ENCODE data around the gene CNOT3. TPM values are rescaled to one million over a fixed set of nuclear protein-coding genes. Genes with fewer than 3 reads are reported as not detected.

CNOT3 gene
- total and polyA plus RNA-seq, 2 donors (not counting 3 experiments of a cell fraction or from before 2014, with no cell fraction given), result 20.4 to 74.7 TPM

DNA sequence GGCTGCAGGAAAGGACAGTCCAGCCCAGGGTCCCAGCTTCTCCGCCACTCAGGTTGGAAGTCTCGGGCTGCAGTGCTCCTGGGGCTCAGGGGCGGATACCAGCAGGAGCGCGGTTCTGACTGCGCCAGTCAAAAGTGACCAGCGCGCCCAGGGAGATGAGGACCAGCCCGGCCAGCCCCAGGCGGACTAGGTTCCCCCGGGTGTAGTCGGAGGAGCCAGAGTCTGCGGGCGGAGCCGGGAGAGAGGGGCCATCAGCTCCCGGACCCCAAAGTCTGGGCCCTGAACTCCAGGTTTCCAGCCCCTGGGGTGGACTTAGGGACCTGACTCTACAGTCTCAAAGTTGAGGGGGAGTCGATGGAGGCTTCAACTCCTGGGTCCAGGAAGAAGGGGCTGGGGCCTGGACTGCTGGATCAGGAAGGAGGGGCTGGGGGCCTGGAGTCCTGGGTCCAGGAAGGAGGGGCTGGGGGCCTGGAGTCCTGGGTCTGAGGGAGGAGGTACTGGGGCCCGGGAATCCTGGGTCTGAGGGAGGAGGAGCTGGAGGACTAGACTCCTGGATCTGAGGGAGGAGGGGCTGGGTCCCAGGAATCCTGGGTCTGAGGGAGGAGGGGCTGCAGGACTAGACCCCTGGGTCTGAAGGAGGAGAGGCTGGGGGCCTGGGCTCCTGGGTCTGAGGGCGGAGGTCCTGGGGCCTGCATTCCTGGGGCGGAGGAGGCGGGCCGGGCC, 42.3 kb upstream of the CNOT3 start:
- DNase-seq (ENCODE audit: low read depth, low spot score), result no peak
- Histone ChIP-seq H3K27me3 (ENCODE audit: control insufficient read depth in 2 of 2, insufficient read depth in 2 of 2, low read length in 2 of 2) (no peaks in the 10 kb centered on the region), H3K4me2 (ENCODE audit: insufficient read depth, low read length) (peak overlapping the region; percentile 49), H3K4me1 (ENCODE audit: control insufficient read depth, extremely low read depth, insufficient read depth, low read length) (no peaks in the 10 kb centered on the region), H3K9me3 (replicated peaks; ENCODE audit: control insufficient read depth, insufficient read depth, low read length) (no peaks in the 10 kb centered on the region), H3K27ac (ENCODE audit: insufficient read depth, low read depth, low read length) (no peak overlapping the region), H3K36me3 (ENCODE audit: control insufficient read depth in 2 of 2, extremely low read depth in 1 of 2, insufficient read depth in 2 of 2, low read length in 2 of 2) (no peaks in the 10 kb centered on the region), H3K9ac (replicated peaks; ENCODE audit: extremely low read depth, insufficient read depth, low read length) (no peak overlapping the region), H3K9me1 (replicated peaks; ENCODE audit: control insufficient read depth, extremely low read depth, insufficient read depth, low read length) (no peaks in the 10 kb centered on the region), H3K4me3 (replicated peaks in 1 of 3; ENCODE audit: insufficient read depth in 1 of 3, low read depth in 1 of 3, low read length in 3 of 3) (no peak overlapping the region), H3K79me2 (ENCODE audit: control insufficient read depth, insufficient read depth, low read length) (no peaks in the 10 kb centered on the region), H2AFZ (ENCODE audit: low read depth, low read length) (peak overlapping the region; percentile 66), H4K20me1 (replicated peaks; ENCODE audit: control insufficient read depth, extremely low read depth, insufficient read depth, low read length) (no peaks in the 10 kb centered on the region)
- TF ChIP-seq EZH2 (IDR thresholded peaks at IDR 0.05; ENCODE audit: borderline replicate concordance, low read depth, low read length, severe bottlenecking), result no peak
- no peak for TF ChIP-seq MYC (IDR thresholded peaks at IDR 0.05; ENCODE audit: low read depth, low read length)
- TF ChIP-seq MAX (IDR thresholded peaks at IDR 0.05; ENCODE audit: insufficient read depth, insufficient read length), result no peak
- no peak for TF ChIP-seq POLR2AphosphoS5 (IDR thresholded peaks at IDR 0.05; ENCODE audit: insufficient read depth, low read depth, low read length)
- no peak for TF ChIP-seq CTCF (IDR thresholded peaks at IDR 0.05; ENCODE audit: extremely low read depth in 1 of 2, insufficient read depth in 1 of 2, low read depth in 1 of 2, low read length in 2 of 2)
- no peak for TF ChIP-seq GATA2 (IDR thresholded peaks at IDR 0.05; ENCODE audit: insufficient read depth, insufficient read length, low read depth, low read length)
- TF ChIP-seq JUN (IDR thresholded peaks at IDR 0.05; ENCODE audit: borderline replicate concordance, insufficient read depth, insufficient read length, low read depth), result no peak
- TF ChIP-seq FOS (IDR thresholded peaks at IDR 0.05; ENCODE audit: borderline replicate concordance, insufficient read depth, low read length), result no peak
- dilution Hi-C loops (cut with MboI; ENCODE audit: extremely low pct_ligation_motif_present, low sequenced_read_pairs), result no loop called here
- no TSS peak for BruUV-seq (replicated peaks)
- FAIRE-seq, result no peak
- intact Hi-C loops (cut with micrococcal nuclease), result loop anchor here (5.0 kb wide), 1 partner anchor 188 kb away; the partner anchor contains the start of gene CACNG7
- ChIA-PET POLR2A (no interaction called here), CTCF (interaction anchor here (0.6 to 4.2 kb wide), 11 partner anchors 8 to 320 kb away, joined by 3 to 27 read pairs (median 4); no protein-coding TSS in a partner anchor)

Measured in endothelial cell of umbilical vein (primary cell).